ENCODE results near the gene VLDLR.
"Not testable (repeated sequence)": the region's sequence is repeated elsewhere in the genome, so short reads cannot be mapped to it uniquely, and the experiment has no call there.

VLDLR gene

GRCh38 chr9:2704504-2704903 is 82.9 kb downstream of the VLDLR start:
- no peak for DNase-seq
- Histone ChIP-seq H3K27ac (no peak overlapping the region), H3K9me3 (ENCODE audit: severe bottlenecking) (no peaks in the 10 kb centered on the region), H3K27me3 (ENCODE audit: insufficient read depth, low read depth, severe bottlenecking) (no peaks in the 10 kb centered on the region), H3K4me3 (ENCODE audit: low read depth, low read length) (no peak overlapping the region), H3K36me3 (no peaks in the 10 kb centered on the region)
- TF ChIP-seq CTCF (IDR thresholded peaks at IDR 0.05; ENCODE audit: low read depth, low read length): no peak

GRCh38 chr9:2707256-2707655 is 85.7 kb downstream of the VLDLR start:
- H3K27me3 ChIP-seq (ENCODE audit: insufficient read depth, low read depth, severe bottlenecking); H3K9me3 ChIP-seq (ENCODE audit: severe bottlenecking); DNase-seq; H3K27ac ChIP-seq; H3K4me3 ChIP-seq (ENCODE audit: low read depth, low read length); H3K36me3 ChIP-seq: not testable (repeated sequence)

Data from WERI-Rb-1 (cell line).